HG03060 (cell line): ENCODE measurements around the gene CTBP1.

ENCODE experiments used
- ATAC-seq: cut with Tn5 transposase; IDR thresholded peaks from one replicate; pipeline ENCODE4 v1.9.1; 2021; ENCODE audit warnings: low read depth, moderate number of reproducible peaks; ENCODE audit not compliant: unreplicated experiment

The CTBP1 gene

DNA sequence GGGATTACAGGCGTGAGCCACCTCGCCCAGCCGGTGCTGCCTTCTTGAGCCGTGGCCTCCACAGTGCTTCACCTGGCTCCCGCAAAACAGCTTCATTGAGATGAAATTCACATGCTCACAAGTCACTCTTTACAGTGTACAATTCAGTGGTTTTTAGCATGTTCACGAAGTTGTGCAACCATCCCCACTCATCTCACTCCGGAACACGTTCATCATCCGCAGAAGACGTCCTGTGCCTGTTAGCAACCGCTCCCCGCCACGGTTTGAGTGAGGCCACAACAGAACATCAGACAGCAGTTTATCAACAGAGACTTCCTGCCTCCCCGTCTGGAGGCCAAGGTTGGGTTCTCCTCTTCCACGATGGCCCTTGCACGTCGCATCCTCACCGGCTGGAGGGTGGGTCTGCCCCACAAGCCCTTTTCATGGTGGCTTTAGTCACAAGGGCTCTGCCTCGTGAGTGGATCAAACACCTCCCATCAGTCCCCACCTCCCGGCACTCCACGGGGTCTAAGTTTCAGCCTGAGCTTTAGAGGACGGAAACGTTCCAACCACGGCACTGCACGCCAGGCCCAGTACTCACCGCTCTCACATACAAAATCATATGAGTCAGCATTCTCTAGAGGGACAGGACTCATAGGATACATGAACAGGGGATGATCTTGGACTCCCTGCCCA is 46.9 kb downstream of the CTBP1 start:
- ATAC-seq = peak; percentile 11

DNA sequence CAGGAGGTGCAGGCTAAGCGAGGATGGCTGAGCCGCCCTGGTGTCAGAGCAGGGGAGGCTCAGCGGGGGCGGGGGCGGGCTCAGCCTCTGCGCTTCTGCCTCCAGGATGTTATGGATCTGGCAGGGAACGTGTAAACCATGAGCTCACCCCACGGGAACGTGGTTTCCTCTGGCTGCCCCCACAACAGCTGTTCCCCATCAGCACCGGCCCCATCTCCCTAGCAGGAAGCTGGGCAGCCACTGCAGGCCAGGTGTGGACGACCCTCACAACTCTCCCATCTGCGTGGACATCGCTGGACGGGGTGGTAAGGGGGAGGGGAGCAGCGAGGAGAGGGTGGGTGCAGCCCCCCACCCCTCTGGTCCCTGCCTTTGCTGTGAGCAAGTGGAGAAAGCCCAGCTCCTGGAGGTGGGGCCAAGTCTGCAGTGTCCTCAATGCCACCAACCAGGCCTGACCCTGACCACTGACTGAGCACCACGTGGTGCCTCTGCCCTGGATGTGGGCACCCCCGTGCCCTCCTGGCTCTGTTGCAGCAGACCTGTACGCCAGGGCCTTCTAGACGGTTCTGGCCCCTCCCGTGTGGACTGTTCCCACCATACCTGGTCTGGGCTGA is 48.4 kb downstream of the CTBP1 start:
- no peak for ATAC-seq

DNA sequence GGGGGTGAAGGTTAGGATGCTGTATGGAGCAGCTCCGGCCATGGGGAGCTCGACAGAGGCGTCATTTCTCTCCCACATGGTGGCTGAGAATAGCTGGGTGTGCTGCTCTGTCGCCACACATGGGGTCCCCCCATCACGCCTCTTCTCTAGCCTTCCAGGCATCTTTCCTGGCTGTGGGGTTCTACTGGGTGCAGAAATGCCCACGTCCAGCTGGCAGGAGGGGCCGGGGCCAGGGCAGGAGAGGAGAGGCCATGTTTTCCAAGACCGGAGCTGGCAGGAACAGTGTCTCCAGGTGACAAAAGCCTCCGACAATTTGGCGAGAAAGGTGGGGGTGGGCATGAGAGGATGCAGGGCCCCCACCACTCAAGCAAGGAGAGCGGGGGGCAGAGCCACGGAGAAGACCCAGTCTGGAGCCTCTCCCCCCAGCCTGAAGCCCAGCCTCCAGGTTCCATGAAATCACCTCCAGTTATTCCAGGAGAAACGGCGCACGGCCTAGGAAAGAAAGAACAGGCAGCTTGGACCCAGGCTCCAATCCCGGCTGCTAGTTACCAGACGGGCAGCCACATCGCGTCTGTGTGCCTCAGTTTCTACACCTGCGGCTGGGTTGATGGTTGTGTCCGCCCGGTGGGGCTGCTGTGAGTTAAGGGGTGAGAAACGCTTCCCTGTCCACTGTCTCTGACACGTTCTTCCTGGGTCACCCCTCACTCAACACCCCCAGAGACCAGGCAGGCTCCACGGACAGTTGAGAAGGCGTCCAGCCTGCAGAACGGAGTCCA is 49.2 kb downstream of the CTBP1 start:
- no peak for ATAC-seq

- no peak for ATAC-seq
These were observed 50.7 kb downstream of the CTBP1 start for GRCh38 chr4:1198098-1198844.

DNA sequence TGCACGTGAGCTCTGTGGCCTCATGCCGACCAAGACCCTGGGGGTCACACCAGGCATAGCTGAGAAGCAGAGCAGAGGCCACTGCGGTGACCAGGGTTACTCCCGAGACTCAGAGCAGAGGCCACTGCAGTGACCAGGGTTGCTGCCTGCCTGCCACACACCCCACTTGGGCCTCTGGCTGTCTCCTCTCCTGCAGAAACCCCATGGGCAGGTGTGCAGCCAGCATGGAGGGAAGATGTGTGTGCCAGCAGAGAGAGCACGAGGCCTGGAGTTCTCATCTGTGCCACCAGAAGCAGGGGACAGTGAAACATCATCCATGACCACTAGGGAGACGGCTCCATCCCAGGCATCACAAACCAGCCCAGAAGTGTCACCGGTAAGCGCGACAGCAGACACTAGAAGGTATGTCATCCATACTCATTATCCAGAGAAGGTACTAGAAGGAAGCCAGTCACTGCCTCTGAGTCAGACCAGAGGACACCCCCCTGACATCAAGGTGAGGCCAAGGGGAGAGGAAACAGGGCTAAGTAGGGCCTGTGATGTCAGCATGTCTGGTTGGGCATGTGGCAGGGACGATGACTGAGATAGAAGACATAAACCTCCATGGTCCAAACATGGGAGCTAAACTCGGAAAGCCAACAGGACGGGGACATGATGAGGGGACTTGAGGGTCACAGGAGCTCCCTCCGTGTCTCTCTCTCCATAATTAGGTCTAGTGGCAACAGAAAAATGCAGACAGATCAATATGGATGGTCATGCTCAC is 52.3 kb downstream of the CTBP1 start:
- no peak for ATAC-seq

GRCh38 chr4:1195891-1196401 is 53.0 kb downstream of the CTBP1 start:
- no peak for ATAC-seq

GRCh38 chr4:1195109-1195671 is 53.7 kb downstream of the CTBP1 start:
- ATAC-seq = no peak

DNA sequence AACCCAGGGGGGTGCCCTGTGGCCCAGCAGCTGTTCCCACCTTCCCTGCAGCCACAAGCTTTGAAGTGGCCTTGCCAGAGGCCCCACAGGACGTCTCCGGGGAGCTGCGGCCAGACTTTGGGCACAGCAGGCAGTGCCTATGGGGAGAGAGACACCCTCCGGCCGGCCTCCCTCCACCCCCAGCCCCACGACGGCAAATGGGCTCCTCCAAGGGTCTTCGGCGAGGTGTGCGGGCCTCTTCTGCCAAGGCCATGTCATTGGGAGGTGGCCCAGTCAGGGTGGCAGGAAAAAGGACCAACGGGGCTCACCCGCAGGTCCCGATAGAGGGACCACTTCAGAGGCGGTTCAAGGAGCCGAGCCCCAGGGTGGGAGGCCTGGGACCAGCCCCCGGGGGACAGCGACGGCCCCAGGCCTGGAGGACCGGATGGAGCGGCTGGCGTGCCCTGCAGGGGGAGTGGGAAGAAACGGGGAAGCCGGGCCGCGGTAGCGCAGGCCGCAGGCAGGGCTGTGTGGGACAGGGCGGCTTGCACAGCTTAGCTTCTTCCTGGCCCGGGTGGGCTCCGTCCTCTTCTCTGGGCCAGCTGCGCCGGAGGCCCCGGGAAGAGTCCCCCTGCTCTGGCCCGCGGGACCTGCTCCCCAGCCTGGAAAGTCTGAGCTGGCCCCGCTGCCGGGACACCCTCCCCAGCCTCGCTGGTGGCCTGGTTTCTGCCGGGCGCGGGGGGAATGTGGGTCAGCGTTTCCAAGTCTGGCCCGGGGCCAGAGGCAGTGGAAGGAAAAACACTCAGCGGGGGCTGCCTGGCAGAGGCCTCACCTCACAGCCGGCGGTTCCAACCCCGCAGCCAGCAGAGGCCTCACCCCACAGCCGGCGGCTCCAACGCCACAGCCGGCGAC is 54.7 kb downstream of the CTBP1 start:
- no peak for ATAC-seq

GRCh38 chr4:1193206-1194009 is 55.5 kb downstream of the CTBP1 start:
- no peak for ATAC-seq

DNA sequence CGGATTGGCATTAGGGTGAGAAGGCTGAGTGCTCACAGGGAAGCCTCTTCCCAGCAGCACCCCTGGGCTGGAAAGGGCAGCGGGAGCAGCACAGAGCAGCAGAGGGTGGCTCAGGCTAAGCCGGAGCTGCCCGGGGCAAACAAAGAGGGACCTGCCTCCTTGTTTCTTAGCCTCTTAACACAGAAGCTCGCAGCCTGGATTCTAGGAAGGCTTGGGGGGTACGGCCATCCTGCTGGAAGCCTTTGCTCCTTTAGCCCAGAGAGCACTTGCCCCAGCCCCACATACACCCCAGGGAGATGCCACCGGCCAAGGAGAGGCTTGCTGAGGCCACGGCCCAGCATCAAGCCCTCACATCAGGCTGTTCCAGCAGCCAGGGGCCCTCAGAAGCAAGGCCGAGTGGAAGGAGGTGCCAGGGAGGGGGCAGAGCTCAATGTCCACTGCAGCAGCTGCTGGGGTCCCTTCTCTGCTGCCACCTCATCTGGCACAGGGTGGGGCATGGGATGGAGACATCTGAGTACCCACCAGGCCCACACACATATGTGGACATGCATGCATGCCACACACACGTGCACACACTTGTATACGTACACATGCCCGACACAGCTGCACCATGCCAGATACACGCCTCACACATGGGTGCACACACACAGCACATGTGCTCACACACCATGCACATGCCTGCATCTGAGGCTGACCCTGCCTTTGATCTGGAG is 56.3 kb downstream of the CTBP1 start:
- no peak for ATAC-seq

- ATAC-seq = no peak
These were observed 56.8 kb downstream of the CTBP1 start for GRCh38 chr4:1192091-1192492.

- ATAC-seq = no peak
These were observed 57.3 kb downstream of the CTBP1 start for GRCh38 chr4:1191621-1192020.

- peak; percentile 68 for ATAC-seq
These were observed 61.7 kb downstream of the CTBP1 start for GRCh38 chr4:1187182-1187581.

GRCh38 chr4:1183985-1184773 is 64.8 kb downstream of the CTBP1 start:
- no peak for ATAC-seq

DNA sequence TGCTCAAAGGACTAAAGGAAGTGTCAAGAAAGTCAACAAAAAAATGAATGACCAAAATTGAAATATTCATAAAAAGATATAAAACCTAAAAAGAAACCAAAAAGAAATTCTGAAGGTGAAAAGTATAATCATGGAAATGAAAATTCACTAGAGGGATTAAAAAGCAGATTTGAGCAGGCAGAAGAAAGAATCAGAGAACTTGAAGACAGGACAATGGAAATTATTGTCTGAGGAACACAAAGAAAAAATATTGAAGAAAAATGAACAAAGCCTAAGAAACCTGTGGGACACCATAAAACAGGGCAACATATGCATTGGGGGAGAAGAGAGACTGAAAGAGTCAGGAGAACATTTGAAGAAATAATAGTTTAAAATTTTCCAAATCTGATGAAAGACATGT is 66.6 kb downstream of the CTBP1 start:
- no peak for ATAC-seq

DNA sequence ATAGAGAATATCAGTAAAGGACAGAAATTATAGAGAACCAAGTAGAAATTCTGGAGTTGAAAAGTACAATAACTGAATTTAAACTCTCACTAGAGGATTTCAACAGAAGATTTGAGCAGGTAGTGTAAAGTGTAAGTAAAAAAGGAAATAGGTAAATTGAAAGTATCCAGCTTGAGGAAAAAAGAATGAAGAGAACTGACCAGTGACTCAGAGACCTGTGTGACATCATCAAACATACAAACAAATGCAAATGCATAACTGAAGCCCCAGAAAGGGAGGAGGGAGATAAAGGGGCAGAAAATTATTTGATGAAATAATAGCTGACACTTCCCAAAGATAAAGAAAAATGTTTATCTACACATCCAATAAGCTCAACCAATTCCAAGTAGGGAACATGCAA is 68.3 kb downstream of the CTBP1 start:
- no peak for ATAC-seq

- no peak for ATAC-seq
These were observed 69.0 kb downstream of the CTBP1 start for GRCh38 chr4:1179976-1180375.
